NCI-H1092 treated with DMSO at 0.1 percent for 48 hours (cell line): Measurements from ENCODE around the gene CLCN2.
A peak's percentile ranks its signal among the peaks of the same experiment; 100 is the strongest.
"Not testable (repeated sequence)": the region's sequence is repeated elsewhere in the genome, so short reads cannot be mapped to it uniquely, and the experiment has no call there.

Experiments used
- DNase-seq: peaks from one replicate; lab custom pipeline; 2025; lab: John Stamatoyannopoulos, UW

Gene CLCN2

GRCh38 chr3:184345317-184346144 lies 15.9 kb downstream of the CLCN2 start:
- no peak for DNase-seq

- DNase-seq: no peak
Observed at GRCh38 chr3:184344579-184345316, 16.7 kb downstream of the CLCN2 start.

- DNase-seq: no peak
Observed at GRCh38 chr3:184343200-184343876, 18.1 kb downstream of the CLCN2 start.

- no peak for DNase-seq
Observed at GRCh38 chr3:184341925-184342324, 19.5 kb downstream of the CLCN2 start.

- not testable (repeated sequence) for DNase-seq
Observed at GRCh38 chr3:184339451-184340135, 21.8 kb downstream of the CLCN2 start.

- peak; percentile 28 for DNase-seq
Observed at GRCh38 chr3:184339001-184339400, 22.4 kb downstream of the CLCN2 start.

GRCh38 chr3:184338511-184338945 lies 22.9 kb downstream of the CLCN2 start:
- peak; percentile 84 for DNase-seq

GRCh38 chr3:184337981-184338380 lies 23.4 kb downstream of the CLCN2 start:
- no peak for DNase-seq

- DNase-seq: no peak
Observed at GRCh38 chr3:184337399-184337714, 24.0 kb downstream of the CLCN2 start, which contains the start of gene FAM131A. Gene FAM131A, plus strand, starts transcription at chr3:184337600. Its CDS starts 31 bp downstream, at chr3:184337631.

- DNase-seq: no peak
Observed at GRCh38 chr3:184336547-184337398, 24.6 kb downstream of the CLCN2 start.

- peak; percentile 65 for DNase-seq
Observed at GRCh38 chr3:184335661-184336546, 25.5 kb downstream of the CLCN2 start.

GRCh38 chr3:184335291-184335660 lies 26.1 kb downstream of the CLCN2 start:
- no peak for DNase-seq

GRCh38 chr3:184334470-184335158 lies 26.8 kb downstream of the CLCN2 start:
- no peak for DNase-seq

GRCh38 chr3:184333700-184334099 lies 27.7 kb downstream of the CLCN2 start:
- no peak for DNase-seq

- DNase-seq: no peak
Observed at GRCh38 chr3:184333190-184333589, 28.2 kb downstream of the CLCN2 start.

- DNase-seq: no peak
Observed at GRCh38 chr3:184332370-184333090, 28.9 kb downstream of the CLCN2 start.

GRCh38 chr3:184328516-184328915 lies 32.9 kb downstream of the CLCN2 start:
- no peak for DNase-seq

GRCh38 chr3:184327171-184327570 lies 34.2 kb downstream of the CLCN2 start:
- DNase-seq: no peak
